ENCODE measurements around the gene ASPRV1. TPM values are rescaled to one million over a fixed set of nuclear protein-coding genes. Genes with fewer than 3 reads are reported as not detected.
"Not testable (repeated sequence)": the region's sequence is repeated elsewhere in the genome, so short reads cannot be mapped to it uniquely, and the experiment has no call there.

The ASPRV1 gene
- total RNA-seq, 1 donor: 0.84 TPM

GRCh38 chr2:69957965-69958364 is 3.5 kb downstream of the ASPRV1 start:
- Histone ChIP-seq H3K27me3 (ENCODE audit: insufficient read depth, low read length) (no peaks in the 10 kb centered on the region), H3K4me3 (ENCODE audit: low read length) (no peak overlapping the region), H3K4me1 (ENCODE audit: insufficient read depth, low read length) (peaks cover 34% of the 10 kb centered on the region), H3K9me3 (ENCODE audit: low read depth, low read length) (no peaks in the 10 kb centered on the region)

- H3K4me1 ChIP-seq (ENCODE audit: insufficient read depth, low read length): peaks cover 44% of the 10 kb centered on the region
- H3K9me3 ChIP-seq (ENCODE audit: low read depth, low read length): no peaks in the 10 kb centered on the region
- no peak overlapping the region for H3K4me3 ChIP-seq (ENCODE audit: low read length)
- no peaks in the 10 kb centered on the region for H3K27me3 ChIP-seq (ENCODE audit: insufficient read depth, low read length)
Measured at GRCh38 chr2:69956475-69956979, 4.9 kb downstream of the ASPRV1 start.

GRCh38 chr2:69955029-69955428 is 6.4 kb downstream of the ASPRV1 start:
- Histone ChIP-seq H3K4me3 (ENCODE audit: low read length) (no peak overlapping the region), H3K9me3 (ENCODE audit: low read depth, low read length) (no peaks in the 10 kb centered on the region), H3K4me1 (ENCODE audit: insufficient read depth, low read length) (peaks cover 44% of the 10 kb centered on the region), H3K27me3 (ENCODE audit: insufficient read depth, low read length) (no peaks in the 10 kb centered on the region)

- Histone ChIP-seq H3K27me3 (ENCODE audit: insufficient read depth, low read length) (no peaks in the 10 kb centered on the region), H3K9me3 (ENCODE audit: low read depth, low read length) (no peaks in the 10 kb centered on the region), H3K4me3 (ENCODE audit: low read length) (no peak overlapping the region), H3K4me1 (ENCODE audit: insufficient read depth, low read length) (peaks cover 47% of the 10 kb centered on the region)
Measured at GRCh38 chr2:69954084-69954483, 7.3 kb downstream of the ASPRV1 start.

GRCh38 chr2:69952336-69953115 is 8.9 kb downstream of the ASPRV1 start:
- H3K9me3 ChIP-seq (ENCODE audit: low read depth, low read length): no peaks in the 10 kb centered on the region
- H3K27me3 ChIP-seq (ENCODE audit: insufficient read depth, low read length): no peaks in the 10 kb centered on the region
- H3K4me3 ChIP-seq (ENCODE audit: low read length): no peak overlapping the region
- peaks cover 57% of the 10 kb centered on the region for H3K4me1 ChIP-seq (ENCODE audit: insufficient read depth, low read length)

- H3K27me3 ChIP-seq (ENCODE audit: insufficient read depth, low read length); H3K4me3 ChIP-seq (ENCODE audit: low read length); H3K9me3 ChIP-seq (ENCODE audit: low read depth, low read length): not testable (repeated sequence)
- H3K4me1 ChIP-seq (ENCODE audit: insufficient read depth, low read length): peaks cover 61% of the 10 kb centered on the region
Measured at GRCh38 chr2:69950671-69951070, 10.8 kb downstream of the ASPRV1 start.

- H3K4me3 ChIP-seq (ENCODE audit: low read length): no peak overlapping the region
- no peaks in the 10 kb centered on the region for H3K9me3 ChIP-seq (ENCODE audit: low read depth, low read length)
- no peaks in the 10 kb centered on the region for H3K27me3 ChIP-seq (ENCODE audit: insufficient read depth, low read length)
- peaks cover 65% of the 10 kb centered on the region for H3K4me1 ChIP-seq (ENCODE audit: insufficient read depth, low read length)
Measured at GRCh38 chr2:69950241-69950640, 11.2 kb downstream of the ASPRV1 start.

GRCh38 chr2:69948963-69949645 is 12.3 kb downstream of the ASPRV1 start:
- no peaks in the 10 kb centered on the region for H3K9me3 ChIP-seq (ENCODE audit: low read depth, low read length)
- peaks cover 71% of the 10 kb centered on the region for H3K4me1 ChIP-seq (ENCODE audit: insufficient read depth, low read length)
- no peak overlapping the region for H3K4me3 ChIP-seq (ENCODE audit: low read length)
- no peaks in the 10 kb centered on the region for H3K27me3 ChIP-seq (ENCODE audit: insufficient read depth, low read length)

- Histone ChIP-seq H3K4me1 (ENCODE audit: insufficient read depth, low read length) (peaks cover 75% of the 10 kb centered on the region), H3K27me3 (ENCODE audit: insufficient read depth, low read length) (no peaks in the 10 kb centered on the region), H3K4me3 (ENCODE audit: low read length) (no peak overlapping the region), H3K9me3 (ENCODE audit: low read depth, low read length) (no peaks in the 10 kb centered on the region)
Measured at GRCh38 chr2:69948032-69948962, 13.1 kb downstream of the ASPRV1 start.

- Histone ChIP-seq H3K4me1 (ENCODE audit: insufficient read depth, low read length) (peaks cover 75% of the 10 kb centered on the region), H3K9me3 (ENCODE audit: low read depth, low read length) (no peaks in the 10 kb centered on the region), H3K27me3 (ENCODE audit: insufficient read depth, low read length) (no peaks in the 10 kb centered on the region), H3K4me3 (ENCODE audit: low read length) (no peak overlapping the region)
Measured at GRCh38 chr2:69947325-69947931, 14.0 kb downstream of the ASPRV1 start.

- H3K27me3 ChIP-seq (ENCODE audit: insufficient read depth, low read length): no peaks in the 10 kb centered on the region
- H3K9me3 ChIP-seq (ENCODE audit: low read depth, low read length): no peaks in the 10 kb centered on the region
- no peak overlapping the region for H3K4me3 ChIP-seq (ENCODE audit: low read length)
- peaks cover 71% of the 10 kb centered on the region for H3K4me1 ChIP-seq (ENCODE audit: insufficient read depth, low read length)
Measured at GRCh38 chr2:69946351-69947324, 14.8 kb downstream of the ASPRV1 start.

- no peaks in the 10 kb centered on the region for H3K9me3 ChIP-seq (ENCODE audit: low read depth, low read length)
- H3K27me3 ChIP-seq (ENCODE audit: insufficient read depth, low read length): no peaks in the 10 kb centered on the region
- H3K4me1 ChIP-seq (ENCODE audit: insufficient read depth, low read length): peaks cover 71% of the 10 kb centered on the region
- H3K4me3 ChIP-seq (ENCODE audit: low read length): no peak overlapping the region
Measured at GRCh38 chr2:69945941-69946340, 15.5 kb downstream of the ASPRV1 start.

- Histone ChIP-seq H3K27me3 (ENCODE audit: insufficient read depth, low read length) (no peaks in the 10 kb centered on the region), H3K9me3 (ENCODE audit: low read depth, low read length) (no peaks in the 10 kb centered on the region), H3K4me3 (ENCODE audit: low read length) (no peak overlapping the region), H3K4me1 (ENCODE audit: insufficient read depth, low read length) (peaks cover 71% of the 10 kb centered on the region)
Measured at GRCh38 chr2:69945441-69945840, 16.0 kb downstream of the ASPRV1 start.

- Histone ChIP-seq H3K4me1 (ENCODE audit: insufficient read depth, low read length) (peaks cover 71% of the 10 kb centered on the region), H3K4me3 (ENCODE audit: low read length) (no peak overlapping the region), H3K27me3 (ENCODE audit: insufficient read depth, low read length) (no peaks in the 10 kb centered on the region), H3K9me3 (ENCODE audit: low read depth, low read length) (no peaks in the 10 kb centered on the region)
Measured at GRCh38 chr2:69944756-69945155, 16.7 kb downstream of the ASPRV1 start.

Measured in mononuclear cell (primary cell).